ENCODE data around the gene CCNDBP1. TPM values are rescaled to one million over a fixed set of nuclear protein-coding genes. Genes with fewer than 3 reads are reported as not detected.
"Not testable (repeated sequence)": the region's sequence is repeated elsewhere in the genome, so short reads cannot be mapped to it uniquely, and the experiment has no call there.

CCNDBP1 gene
- polyA plus RNA-seq, 2 of the 4 experiments (the other 2 are of a cell fraction): 24.3 to 44.8 TPM

DNA sequence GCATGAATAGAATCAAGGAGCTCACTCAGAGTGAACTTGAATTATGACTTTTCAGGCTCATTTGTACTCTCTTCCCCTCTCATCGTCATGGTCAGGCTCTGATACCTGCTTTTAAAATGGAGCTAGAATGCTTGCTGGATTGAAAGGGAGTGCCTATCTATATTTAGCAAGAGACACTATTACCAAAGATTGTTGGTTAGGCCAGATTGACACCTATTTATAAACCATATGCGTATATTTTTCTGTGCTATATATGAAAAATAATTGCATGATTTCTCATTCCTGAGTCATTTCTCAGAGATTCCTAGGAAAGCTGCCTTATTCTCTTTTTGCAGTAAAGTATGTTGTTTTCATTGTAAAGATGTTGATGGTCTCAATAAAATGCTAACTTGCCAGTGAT lies 9.6 kb downstream of the CCNDBP1 start:
- WGBS (ENCODE audit: missing lambda C conversion rate): 93% methylated on average over 2 of the region's 2 CpGs
- ChIA-PET CTCF (interaction anchor here (0.8 to 6.4 kb wide), 5 partner anchors 9 to 268 kb away, joined by 3 to 34 read pairs (median 8); partner anchors contain the start of gene CCNDBP1), POLR2A (no interaction called here)
- Histone ChIP-seq H3K4me3 (no peak overlapping the region), H3K27ac (no peak overlapping the region), H3K4me2 (no peak overlapping the region), H3K4me1 (no peaks in the 10 kb centered on the region), H3K9me3 (no peaks in the 10 kb centered on the region)
- TF ChIP-seq EHF (CRISPR knock-in tag; IDR thresholded peaks at IDR 0.05) (no peak), RFX5 (IDR thresholded peaks at IDR 0.05) (no peak)
- ATAC-seq (no peak), DNase-seq (ENCODE audit: low read depth in 1 of 2, low spot score in 1 of 2) (no peak), FAIRE-seq (no peak)

GRCh38 chr15:43196760-43197548 lies 11.8 kb downstream of the CCNDBP1 start:
- 86% methylated on average over 10 of the region's 10 CpGs for WGBS (ENCODE audit: missing lambda C conversion rate)
- no peak for TF ChIP-seq HOXA7 (CRISPR knock-in tag; IDR thresholded peaks at IDR 0.05)
- TF ChIP-seq SMC3 (IDR thresholded peaks at IDR 0.05): no peak
- no peak for TF ChIP-seq KDM1A (IDR thresholded peaks at IDR 0.05; ENCODE audit: low read depth)
- TF ChIP-seq FOXS1 (CRISPR knock-in tag; IDR thresholded peaks at IDR 0.05): no peak
- TF ChIP-seq, protein P1, sequence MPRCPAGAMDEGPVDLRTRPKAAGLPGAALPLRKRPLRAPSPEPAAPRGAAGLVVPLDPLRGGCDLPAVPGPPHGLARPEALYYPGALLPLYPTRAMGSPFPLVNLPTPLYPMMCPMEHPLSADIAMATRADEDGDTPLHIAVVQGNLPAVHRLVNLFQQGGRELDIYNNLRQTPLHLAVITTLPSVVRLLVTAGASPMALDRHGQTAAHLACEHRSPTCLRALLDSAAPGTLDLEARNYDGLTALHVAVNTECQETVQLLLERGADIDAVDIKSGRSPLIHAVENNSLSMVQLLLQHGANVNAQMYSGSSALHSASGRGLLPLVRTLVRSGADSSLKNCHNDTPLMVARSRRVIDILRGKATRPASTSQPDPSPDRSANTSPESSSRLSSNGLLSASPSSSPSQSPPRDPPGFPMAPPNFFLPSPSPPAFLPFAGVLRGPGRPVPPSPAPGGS (IDR thresholded peaks at IDR 0.05): no peak
- no peak for TF ChIP-seq CBX2 (IDR thresholded peaks at IDR 0.05; ENCODE audit: borderline replicate concordance, low read depth)
- no peak for TF ChIP-seq USF2 (IDR thresholded peaks at IDR 0.05)

DNA sequence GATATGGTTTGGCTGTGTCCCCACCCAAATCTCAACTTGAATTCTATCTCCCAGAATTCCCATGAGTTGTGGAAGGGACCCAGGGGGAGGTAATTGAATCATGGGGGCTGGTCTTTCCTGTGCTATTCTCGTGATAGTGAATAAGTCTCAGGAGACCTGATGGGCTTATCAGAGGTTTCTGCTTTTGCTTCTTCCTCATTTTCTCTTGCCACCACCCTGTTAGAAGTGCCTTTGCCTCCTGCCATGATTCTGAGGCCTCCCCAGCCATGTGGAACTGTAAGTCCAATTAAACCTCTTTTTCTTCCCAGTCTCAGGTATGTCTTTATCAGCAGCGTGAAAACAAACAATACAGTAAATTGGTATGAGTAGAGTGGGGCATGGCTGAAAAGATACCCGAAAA lies 12.6 kb downstream of the CCNDBP1 start:
- WGBS (ENCODE audit: missing lambda C conversion rate): 94% methylated on average over 3 of the region's 3 CpGs
- DNase-seq (ENCODE audit: low read depth in 1 of 2, low spot score in 1 of 2); H3K27ac ChIP-seq; H3K4me3 ChIP-seq; H3K4me2 ChIP-seq; POLR2A ChIA-PET; ATAC-seq; FAIRE-seq; H3K4me1 ChIP-seq; H3K9me3 ChIP-seq: not testable (repeated sequence)
- CTCF ChIA-PET: interaction anchor here (6.4 kb wide), 1 partner anchor 88 kb away, joined by 34 read pairs; no protein-coding TSS in a partner anchor

More at GRCh38 chr15:43196760-43197548, 11.8 kb downstream of the CCNDBP1 start:
- DNase-seq (ENCODE audit: low read depth in 1 of 2, low spot score in 1 of 2) (no peak), FAIRE-seq (no peak), ATAC-seq (no peak)
- POLR2A ChIA-PET: no interaction called here
- no peak overlapping the region for H3K27ac ChIP-seq
- no peaks in the 10 kb centered on the region for H3K9me3 ChIP-seq
- no peaks in the 10 kb centered on the region for H3K4me1 ChIP-seq
- no peak overlapping the region for H3K4me2 ChIP-seq
- no peak overlapping the region for H3K4me3 ChIP-seq
- CTCF ChIA-PET: interaction anchor here (2.4 to 6.4 kb wide), 3 partner anchors 7 to 88 kb away, joined by 8 to 34 read pairs (median 18); partner anchors contain the start of gene CCNDBP1

GRCh38 chr15:43198556-43198955 lies 13.4 kb downstream of the CCNDBP1 start:
- FAIRE-seq; DNase-seq (ENCODE audit: low read depth in 1 of 2, low spot score in 1 of 2); H3K4me3 ChIP-seq; H3K27ac ChIP-seq; H3K9me3 ChIP-seq; H3K4me2 ChIP-seq; POLR2A ChIA-PET; H3K4me1 ChIP-seq; ATAC-seq: not testable (repeated sequence)
- WGBS (ENCODE audit: missing lambda C conversion rate): 57% methylated on average over 4 of the region's 4 CpGs
- CTCF ChIA-PET: interaction anchor here (0.8 to 6.4 kb wide), 2 partner anchors 27 to 87 kb away, joined by 4 to 34 read pairs; no protein-coding TSS in a partner anchor

GRCh38 chr15:43198992-43199391 lies 13.8 kb downstream of the CCNDBP1 start:
- CTCF ChIA-PET: interaction anchor here (0.8 to 6.4 kb wide), 2 partner anchors 26 to 86 kb away, joined by 4 to 34 read pairs; no protein-coding TSS in a partner anchor
- no peak for FAIRE-seq
- WGBS (ENCODE audit: missing lambda C conversion rate): 73% methylated on average over 2 of the region's 3 CpGs
- no peak overlapping the region for H3K4me2 ChIP-seq
- H3K4me1 ChIP-seq: no peaks in the 10 kb centered on the region
- no peak overlapping the region for H3K4me3 ChIP-seq
- H3K27ac ChIP-seq: no peak overlapping the region
- DNase-seq (ENCODE audit: low read depth in 1 of 2, low spot score in 1 of 2): no peak
- POLR2A ChIA-PET: no interaction called here
- no peak for ATAC-seq
- H3K9me3 ChIP-seq: no peaks in the 10 kb centered on the region
- no peak for TF ChIP-seq MYC (IDR thresholded peaks at IDR 0.05; ENCODE audit: borderline replicate concordance, low read length)
- TF ChIP-seq FOSL2 (IDR thresholded peaks at IDR 0.05): no peak
- TF ChIP-seq FOSL2 (CRISPR knock-in tag; IDR thresholded peaks at IDR 0.05): no peak
- no peak for TF ChIP-seq ESRRA (IDR thresholded peaks at IDR 0.05; ENCODE audit: borderline replicate concordance, low read length)
- no peak for TF ChIP-seq KDM5A (IDR thresholded peaks at IDR 0.05)
- no peak for TF ChIP-seq ZFP36 (IDR thresholded peaks at IDR 0.05; ENCODE audit: borderline replicate concordance, partially characterized antibody)
- TF ChIP-seq CTCF (IDR thresholded peaks at IDR 0.05): no peak
- TF ChIP-seq TP53 (CRISPR knock-in tag; IDR thresholded peaks at IDR 0.05): no peak
- TF ChIP-seq, protein P1 (IDR thresholded peaks at IDR 0.05): no peak
- no peak for TF ChIP-seq RFX5 (IDR thresholded peaks at IDR 0.05)
- no peak for TF ChIP-seq PHF8 (IDR thresholded peaks at IDR 0.05; ENCODE audit: borderline replicate concordance, low read depth)
- TF ChIP-seq PBX3 (IDR thresholded peaks at IDR 0.05): no peak
